Activated T-cell treated with anti-CD3 and anti-CD28 coated beads, Interleukin-2, amount 50 U/mL, for 72 hours (primary cell): Measurements from ENCODE around the gene EPHB2. TPM values are rescaled to one million over a fixed set of nuclear protein-coding genes. Genes with fewer than 3 reads are reported as not detected.
"Not testable (repeated sequence)": the region's sequence is repeated elsewhere in the genome, so short reads cannot be mapped to it uniquely, and the experiment has no call there.

Experiments
- ATAC-seq, 2 donors: fragments of 150-1000 bp; cut with Tn5 transposase; replicated peaks in 1 of 2; 2 replicates each; pipeline ENCODE4 v1.10.0; 2021; ENCODE audit warnings: moderate library complexity in 2 of 2, mild to moderate bottlenecking in 1 of 2
- DNase-seq, 2 donors: peaks; one replicate each; pipeline ENCODE4 v3.0.0; 2021 to 2022; ENCODE audit warnings: mixed read lengths in 1 of 2
- H3K27ac Mint-ChIP-seq: one replicate; pipeline ENCODE4 v1.8.0; 2022; ENCODE audit warnings: mild to moderate bottlenecking, moderate library complexity, mixed read lengths
- H3K27me3 Mint-ChIP-seq: one replicate; pipeline ENCODE4 v1.8.0; 2022; ENCODE audit warnings: low read depth, mixed read lengths
- H3K36me3 Mint-ChIP-seq, 2 donors: one replicate each; pipeline ENCODE4 v1.8.0; 2022; ENCODE audit warnings: mixed read lengths in 2 of 2, mild to moderate bottlenecking in 1 of 2; ENCODE audit not compliant: insufficient read depth in 2 of 2
- H3K4me1 Mint-ChIP-seq: one replicate; pipeline ENCODE4 v1.8.0; 2022; ENCODE audit warnings: low read depth, mixed read lengths
- H3K4me3 Mint-ChIP-seq, 2 donors: one replicate each; pipeline ENCODE4 v1.8.0; 2022; ENCODE audit warnings: mild to moderate bottlenecking in 2 of 2, mixed read lengths in 2 of 2, moderate library complexity in 2 of 2
- H3K9me3 Mint-ChIP-seq, 2 donors: one replicate each; pipeline ENCODE4 v1.8.0; 2022; ENCODE audit warnings: mixed read lengths in 2 of 2
- total RNA-seq, 2 donors: library from RNA; stranded (reverse); gene quantifications; one replicate each; pipeline ENCODE4 v1.2.3, GENCODE V29; 2022

Gene EPHB2
- total RNA-seq, 2 donors from 2014 or later: 0.22 TPM; not detected in 1

DNA sequence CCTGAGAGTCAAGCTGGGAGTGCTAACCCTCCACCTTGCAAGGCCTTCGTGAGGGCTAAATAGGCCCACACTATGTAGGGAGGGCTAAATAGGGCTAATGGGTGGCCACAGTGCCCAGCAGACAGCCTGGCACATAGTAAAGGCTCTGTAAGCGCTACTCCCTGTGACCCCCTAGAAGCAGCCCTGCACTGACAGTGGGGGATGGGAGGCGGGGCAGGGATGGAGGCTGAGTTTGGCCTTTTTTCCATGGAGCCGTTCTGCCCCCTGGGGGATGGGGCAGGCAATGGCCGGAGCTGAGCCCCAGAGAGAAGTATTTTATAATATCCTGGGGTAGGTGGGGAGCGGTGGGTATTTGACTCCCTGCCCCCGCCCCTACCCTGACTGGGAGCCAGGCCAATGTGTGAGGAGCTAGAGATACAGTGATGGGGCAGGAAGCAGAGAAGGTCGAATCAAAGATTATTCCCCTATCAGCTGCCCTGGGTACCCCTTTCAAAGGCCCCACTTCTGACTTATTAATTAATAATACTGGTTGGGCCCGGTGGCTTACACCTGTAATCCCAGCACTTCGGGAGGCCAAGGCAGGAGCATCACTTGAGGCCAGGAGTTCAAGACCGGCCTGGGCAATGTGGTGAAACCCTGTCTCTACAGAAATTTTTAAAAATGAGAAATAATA lies 219.7 kb downstream of the EPHB2 start:
- Mint-ChIP-seq H3K27ac (no peak overlapping the region), H3K27me3 (peaks cover 21% of the 10 kb centered on the region), H3K9me3 (no peaks in the 10 kb centered on the region), H3K4me3 (no peak overlapping the region), H3K36me3 (no peaks in the 10 kb centered on the region), H3K4me1 (no peaks in the 10 kb centered on the region)
- DNase-seq: peak; percentile 19 to 42
- ATAC-seq: peak; percentile 13 to 17

DNA sequence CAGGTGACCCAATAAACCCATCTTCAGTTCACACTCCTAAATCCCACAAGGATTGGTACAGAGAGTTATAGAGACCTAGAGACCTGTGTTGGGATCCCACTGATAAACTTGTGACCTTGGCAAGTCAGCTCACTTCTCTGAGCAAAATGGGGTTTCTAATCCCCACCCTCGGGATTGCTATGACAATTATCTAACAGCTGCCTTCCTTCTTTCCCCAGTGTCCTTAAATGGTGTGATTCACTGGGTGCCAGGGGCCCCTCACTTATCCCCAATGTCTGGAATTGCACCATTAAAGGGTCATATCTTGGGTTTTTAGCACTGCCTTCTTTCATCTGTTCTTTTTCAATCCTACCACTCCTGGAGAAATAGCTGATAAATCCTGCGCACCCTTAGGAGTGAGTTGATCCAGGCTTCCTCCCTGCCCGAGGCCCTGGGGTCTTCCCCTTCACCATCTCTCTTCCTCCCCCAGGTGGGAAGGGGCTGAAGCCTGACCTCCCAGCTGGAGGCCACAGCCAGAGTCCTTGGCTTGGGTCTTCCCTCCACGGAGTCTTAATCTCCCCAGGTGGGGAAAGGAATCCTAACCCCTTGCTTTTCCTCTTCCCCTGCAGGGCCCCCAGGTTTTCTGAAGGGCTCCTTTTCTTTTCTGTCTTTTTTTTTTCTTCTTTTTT lies 222.3 kb downstream of the EPHB2 start:
- H3K4me3 Mint-ChIP-seq: no peak overlapping the region
- no peak overlapping the region for H3K27ac Mint-ChIP-seq
- DNase-seq (no peak), ATAC-seq (no peak)
- H3K36me3 Mint-ChIP-seq: no peaks in the 10 kb centered on the region
- no peaks in the 10 kb centered on the region for H3K9me3 Mint-ChIP-seq
- H3K4me1 Mint-ChIP-seq: no peaks in the 10 kb centered on the region
- H3K27me3 Mint-ChIP-seq: peaks cover 21% of the 10 kb centered on the region

DNA sequence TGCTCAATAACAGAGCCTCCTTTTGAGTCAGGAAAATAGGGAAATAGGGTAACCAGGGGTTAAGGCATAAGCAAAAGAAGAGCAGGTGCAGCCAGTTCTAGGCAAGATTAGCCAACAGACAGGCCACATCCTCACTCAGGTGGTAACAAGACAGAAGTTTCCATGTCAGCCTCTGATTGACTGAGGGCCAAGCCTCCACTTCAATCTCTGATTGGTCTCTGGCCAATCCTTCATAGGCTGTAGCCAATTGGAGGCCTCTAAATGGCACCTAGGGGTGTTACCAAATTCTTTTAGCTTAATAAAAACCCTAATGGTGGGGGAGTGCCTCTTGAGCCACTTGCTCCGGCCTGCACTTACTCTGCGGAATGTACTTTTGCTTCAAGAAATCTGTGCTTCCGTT lies 224.8 kb downstream of the EPHB2 start:
- Mint-ChIP-seq H3K36me3 (peaks cover 3 to 4% of the 10 kb centered on the region in 2 donors), H3K9me3 (peaks cover 0 to 3% of the 10 kb centered on the region in 2 donors), H3K4me3 (no peak overlapping the region), H3K27ac (no peak overlapping the region), H3K4me1 (no peaks in the 10 kb centered on the region), H3K27me3 (peaks cover 5% of the 10 kb centered on the region)
- ATAC-seq: no peak
- no peak for DNase-seq

DNA sequence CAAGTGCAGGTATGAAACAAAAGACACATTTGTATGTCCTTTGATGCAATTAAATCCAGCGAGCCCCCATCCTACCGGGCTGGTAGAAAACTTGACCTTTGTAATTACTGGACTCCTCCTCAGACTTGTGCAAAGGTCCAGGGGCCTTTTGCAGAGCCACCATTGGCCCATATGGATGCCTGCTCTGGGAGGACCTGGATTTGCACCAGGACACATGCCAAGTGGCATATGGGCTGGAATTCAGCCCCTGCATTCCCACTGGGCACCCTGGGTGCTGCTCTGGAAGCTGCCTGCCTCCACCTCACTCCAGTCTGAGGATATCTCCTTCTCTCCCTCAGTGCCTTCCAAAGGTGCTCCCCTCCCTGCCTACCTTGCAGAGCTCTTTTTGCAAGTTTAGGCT lies 226.0 kb downstream of the EPHB2 start:
- Mint-ChIP-seq H3K27me3 (peaks cover 5% of the 10 kb centered on the region), H3K4me3 (no peak overlapping the region), H3K27ac (no peak overlapping the region), H3K36me3 (peaks cover 3 to 5% of the 10 kb centered on the region in 2 donors), H3K4me1 (no peaks in the 10 kb centered on the region), H3K9me3 (peaks cover 0 to 3% of the 10 kb centered on the region in 2 donors)
- ATAC-seq: no peak
- DNase-seq: no peak

DNA sequence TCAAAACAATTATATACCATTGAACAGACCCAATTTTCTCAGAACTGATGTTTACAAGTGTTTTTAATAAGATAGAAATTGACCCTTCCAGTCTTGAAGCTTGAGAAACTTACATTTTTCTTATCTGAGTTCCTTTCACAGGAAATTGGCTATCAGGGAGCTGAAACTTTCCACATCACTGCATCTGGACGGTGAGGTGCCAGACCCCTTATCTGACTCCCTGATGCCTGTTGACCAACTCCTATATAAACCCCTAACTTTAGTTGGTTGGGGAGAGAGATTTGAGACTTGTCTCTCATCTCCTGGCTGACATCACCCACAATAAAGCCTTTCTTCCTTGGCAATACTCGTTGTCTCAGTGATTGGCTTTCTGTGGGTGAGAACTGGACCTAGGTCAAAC lies 230.6 kb downstream of the EPHB2 start:
- peaks cover 0 to 3% of the 10 kb centered on the region in 2 donors for H3K9me3 Mint-ChIP-seq
- ATAC-seq (no peak), DNase-seq (no peak)
- no peak overlapping the region for H3K27ac Mint-ChIP-seq
- peaks cover 7% of the 10 kb centered on the region for H3K27me3 Mint-ChIP-seq
- H3K4me3 Mint-ChIP-seq: no peak overlapping the region
- H3K36me3 Mint-ChIP-seq: peaks cover 3 to 5% of the 10 kb centered on the region in 2 donors
- H3K4me1 Mint-ChIP-seq: no peaks in the 10 kb centered on the region

DNA sequence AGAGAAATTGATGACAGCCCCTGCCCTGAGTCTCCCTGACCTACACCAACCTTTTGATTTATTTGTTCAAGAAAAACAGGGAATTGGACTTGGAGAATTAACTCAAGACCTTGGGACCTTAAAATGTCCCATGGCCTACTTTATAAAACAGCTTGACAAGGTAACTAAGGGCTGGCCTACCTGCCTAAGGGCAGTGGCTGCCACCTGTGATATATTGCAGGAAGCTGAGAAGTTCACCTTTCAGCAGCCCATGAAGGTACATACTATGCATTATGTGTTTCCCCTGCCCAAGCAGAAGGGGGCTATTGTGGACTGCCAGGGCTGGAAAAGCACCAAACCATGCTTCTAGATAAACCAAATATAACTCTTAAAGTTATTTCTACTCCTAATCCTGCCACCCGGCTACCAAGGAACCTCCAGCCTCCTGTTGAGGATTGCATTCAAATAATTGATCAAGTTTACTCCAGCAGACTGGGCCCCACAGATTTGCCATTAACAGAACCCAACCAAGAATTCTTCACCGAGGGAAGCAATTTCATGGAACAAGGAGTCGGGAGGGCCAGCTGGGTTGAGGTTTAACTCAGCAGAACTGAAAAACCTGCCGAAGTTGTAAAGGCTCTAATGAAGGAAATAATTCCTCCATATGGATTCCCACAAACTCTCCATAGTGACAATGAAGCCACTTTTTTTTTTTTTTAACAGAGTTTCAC lies 233.9 kb downstream of the EPHB2 start:
- peaks cover 0 to 3% of the 10 kb centered on the region in 2 donors for H3K9me3 Mint-ChIP-seq
- DNase-seq (no peak), ATAC-seq (no peak)
- no peaks in the 10 kb centered on the region for H3K4me1 Mint-ChIP-seq
- peaks cover 3 to 5% of the 10 kb centered on the region in 2 donors for H3K36me3 Mint-ChIP-seq
- no peak overlapping the region for H3K27ac Mint-ChIP-seq
- peaks cover 19% of the 10 kb centered on the region for H3K27me3 Mint-ChIP-seq
- H3K4me3 Mint-ChIP-seq: no peak overlapping the region

DNA sequence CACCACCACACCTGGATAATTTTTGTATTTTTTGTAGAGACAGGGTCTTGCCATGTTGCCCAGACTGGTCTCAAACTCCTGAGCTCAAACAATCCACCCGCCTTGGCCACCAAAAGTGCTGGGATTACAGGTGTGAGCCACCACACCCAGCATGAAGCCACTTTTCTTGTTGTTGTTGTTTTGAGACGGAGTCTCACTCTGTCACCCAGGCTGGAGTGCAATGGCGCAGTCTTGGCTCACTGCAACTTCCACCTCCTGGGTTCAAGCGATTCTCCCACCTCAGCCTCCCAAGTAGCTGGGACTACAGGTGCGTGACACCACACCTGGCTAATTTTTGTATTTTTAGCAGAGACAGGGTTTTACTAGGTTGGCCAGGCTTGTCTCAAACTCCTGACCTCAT lies 234.5 kb downstream of the EPHB2 start:
- not testable (repeated sequence) for H3K27ac Mint-ChIP-seq, ATAC-seq, DNase-seq, H3K4me3 Mint-ChIP-seq, H3K9me3 Mint-ChIP-seq, H3K36me3 Mint-ChIP-seq, H3K4me1 Mint-ChIP-seq
- peaks cover 25% of the 10 kb centered on the region for H3K27me3 Mint-ChIP-seq

DNA sequence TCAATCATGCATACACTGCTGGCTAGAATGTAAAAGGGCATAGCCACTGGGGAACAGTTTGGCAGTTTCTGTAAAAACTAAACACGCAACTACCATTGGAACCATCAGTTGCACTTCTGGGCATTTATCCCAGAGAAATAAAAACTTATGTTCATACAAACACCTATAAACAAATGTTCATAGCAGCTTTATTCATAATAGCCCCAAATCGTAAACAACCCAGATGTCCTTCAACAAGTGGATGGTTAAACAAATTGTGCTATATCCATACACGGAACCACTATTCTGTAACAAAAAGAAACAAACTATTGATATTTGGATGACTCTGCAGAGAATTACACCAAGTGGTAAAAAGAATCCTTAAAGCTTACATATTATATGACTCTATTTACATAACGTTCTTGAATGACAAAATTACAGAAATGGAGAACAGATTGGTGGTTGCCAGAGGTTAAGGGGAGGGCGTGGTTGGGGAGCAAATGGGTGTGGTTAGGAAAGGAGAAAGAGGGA lies 239.2 kb downstream of the EPHB2 start:
- no peak for DNase-seq
- H3K36me3 Mint-ChIP-seq: no peaks in the 10 kb centered on the region

DNA sequence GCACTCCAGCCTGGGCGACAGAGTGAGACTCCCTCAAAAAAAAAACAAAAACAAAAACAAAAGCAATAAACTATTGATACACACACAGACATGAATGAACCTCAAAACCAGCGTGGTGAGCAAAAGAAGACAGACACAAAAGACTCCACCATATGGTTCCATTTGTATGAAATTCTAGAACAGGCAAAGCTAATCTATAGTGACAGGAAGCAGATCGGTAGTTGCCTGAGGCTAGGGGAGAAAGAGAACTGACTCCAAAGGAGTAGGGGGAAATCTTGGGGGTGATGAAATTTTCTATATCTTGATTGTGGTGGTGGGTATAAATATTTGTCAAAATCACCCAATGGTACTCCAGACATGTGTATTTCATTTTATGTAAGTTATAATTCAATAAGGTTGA lies 241.2 kb downstream of the EPHB2 start:
- Mint-ChIP-seq H3K4me1 (no peaks in the 10 kb centered on the region), H3K9me3 (no peaks in the 10 kb centered on the region), H3K36me3 (no peaks in the 10 kb centered on the region), H3K4me3 (no peak overlapping the region), H3K27ac (no peak overlapping the region), H3K27me3 (peaks cover 36% of the 10 kb centered on the region)
- ATAC-seq: no peak
- no peak for DNase-seq

More for the DNA sequence above, 239.2 kb downstream of the EPHB2 start:
- no peak for ATAC-seq
- no peaks in the 10 kb centered on the region for H3K9me3 Mint-ChIP-seq
- no peak overlapping the region for H3K27ac Mint-ChIP-seq
- no peaks in the 10 kb centered on the region for H3K4me1 Mint-ChIP-seq
- peaks cover 36% of the 10 kb centered on the region for H3K27me3 Mint-ChIP-seq
- H3K4me3 Mint-ChIP-seq: no peak overlapping the region

DNA sequence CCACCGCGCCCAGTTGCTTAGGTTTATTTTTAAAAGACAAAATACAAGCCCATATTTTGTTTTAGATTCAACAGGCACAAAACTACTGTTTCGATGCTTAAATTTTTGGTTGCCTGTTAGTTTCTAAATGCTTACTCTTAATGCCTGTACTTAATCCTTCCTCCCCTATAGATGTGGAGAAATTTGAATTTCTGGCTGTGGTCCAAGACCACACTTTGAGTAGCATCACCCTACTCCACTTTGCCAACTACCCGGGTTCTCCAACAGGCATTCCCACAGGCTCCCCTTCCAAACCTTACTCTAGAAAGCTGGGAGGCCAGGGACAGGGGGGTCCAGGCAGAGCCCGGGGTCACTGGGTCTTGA lies 242.0 kb downstream of the EPHB2 start:
- ATAC-seq: no peak

DNA sequence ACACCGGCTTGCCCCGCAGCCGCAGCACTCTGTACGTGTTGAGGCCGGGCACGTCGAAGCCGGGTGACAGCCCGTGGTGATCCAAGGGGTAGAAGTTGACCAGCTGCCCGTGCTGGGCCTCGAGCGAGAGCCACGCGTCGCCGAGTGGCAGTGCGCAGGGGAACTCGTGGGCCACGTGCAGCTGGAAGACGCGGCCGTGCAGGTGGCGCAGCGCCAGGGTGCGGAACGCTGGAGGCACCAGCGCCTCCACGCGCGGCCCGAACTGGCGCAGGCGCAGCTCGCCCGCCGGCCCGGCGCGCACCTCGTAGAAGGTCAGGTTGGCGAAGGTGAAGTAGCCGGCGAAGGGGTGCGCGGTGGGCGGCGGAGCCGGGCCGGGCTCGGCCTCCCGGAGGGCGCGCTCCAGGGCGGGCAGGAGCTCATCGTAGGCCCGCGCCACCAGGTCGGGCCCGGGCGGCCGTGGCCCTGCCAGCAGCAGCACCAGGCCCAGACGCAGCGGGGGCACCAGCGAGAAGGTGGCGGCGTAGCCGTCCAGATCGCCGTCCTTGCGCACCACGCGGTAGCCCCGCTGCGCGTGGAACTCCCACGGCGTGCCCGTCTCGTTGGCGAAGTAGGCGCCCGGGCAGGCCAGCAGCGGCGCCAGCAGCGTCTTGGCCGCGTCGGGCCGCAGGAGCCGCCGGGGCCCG lies 242.6 kb downstream of the EPHB2 start:
- DNase-seq: no peak
- H3K9me3 Mint-ChIP-seq: no peaks in the 10 kb centered on the region
- no peak for ATAC-seq
- no peak overlapping the region for H3K27ac Mint-ChIP-seq
- H3K4me3 Mint-ChIP-seq: no peak overlapping the region
- H3K27me3 Mint-ChIP-seq: peaks cover 37% of the 10 kb centered on the region
- no peaks in the 10 kb centered on the region for H3K36me3 Mint-ChIP-seq
- no peaks in the 10 kb centered on the region for H3K4me1 Mint-ChIP-seq

More for the DNA sequence above, 242.0 kb downstream of the EPHB2 start:
- H3K9me3 Mint-ChIP-seq: no peaks in the 10 kb centered on the region
- H3K36me3 Mint-ChIP-seq: no peaks in the 10 kb centered on the region
- peaks cover 40% of the 10 kb centered on the region for H3K27me3 Mint-ChIP-seq
- no peak overlapping the region for H3K27ac Mint-ChIP-seq
- no peak overlapping the region for H3K4me3 Mint-ChIP-seq
- no peak for DNase-seq
- H3K4me1 Mint-ChIP-seq: no peaks in the 10 kb centered on the region

DNA sequence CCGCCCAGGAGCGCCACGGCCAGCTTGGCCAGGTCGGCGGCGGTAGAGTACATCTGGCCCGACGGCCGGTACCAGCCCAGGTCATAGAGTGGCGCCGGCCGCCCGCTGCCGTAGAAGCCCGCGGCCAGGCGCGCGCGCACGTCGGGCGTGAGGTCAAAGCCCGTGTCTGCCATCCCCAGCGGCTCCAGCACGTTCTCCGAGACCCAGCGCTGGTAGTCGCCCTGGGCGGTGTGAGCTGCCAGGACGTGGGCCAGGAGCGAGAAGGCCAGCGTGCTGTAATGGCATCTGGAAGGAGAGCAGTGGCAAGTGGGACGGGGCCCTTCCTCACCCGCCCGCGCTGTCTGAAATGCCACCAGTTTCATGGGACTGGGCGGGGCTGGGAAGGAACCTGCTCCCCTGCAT lies 243.1 kb downstream of the EPHB2 start:
- no peaks in the 10 kb centered on the region for H3K4me1 Mint-ChIP-seq
- H3K27me3 Mint-ChIP-seq: peaks cover 32% of the 10 kb centered on the region
- no peaks in the 10 kb centered on the region for H3K9me3 Mint-ChIP-seq
- no peaks in the 10 kb centered on the region for H3K36me3 Mint-ChIP-seq
- DNase-seq: no peak
- ATAC-seq: no peak
- no peak overlapping the region for H3K27ac Mint-ChIP-seq
- H3K4me3 Mint-ChIP-seq: no peak overlapping the region

DNA sequence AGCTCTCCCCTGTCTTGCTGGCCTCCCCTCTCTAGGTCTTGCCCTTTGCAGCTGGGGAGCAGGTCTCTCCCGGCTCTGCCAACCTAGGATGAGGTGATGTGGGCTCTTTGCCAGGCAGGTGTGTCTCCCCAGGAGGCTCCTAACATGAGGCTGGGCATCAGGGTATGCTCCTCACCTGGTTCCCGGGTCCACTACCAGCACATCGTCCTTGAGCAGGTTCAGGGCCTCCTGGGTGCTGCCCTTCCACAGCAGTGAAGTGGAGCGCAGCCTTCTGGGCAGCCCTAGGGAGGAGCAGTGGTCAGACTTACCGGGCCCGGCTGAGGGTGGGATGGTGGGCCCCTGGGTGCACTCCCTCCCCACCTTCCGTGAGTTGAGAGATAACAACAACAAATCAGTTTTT lies 244.5 kb downstream of the EPHB2 start:
- ATAC-seq (no peak), DNase-seq (no peak)
- no peaks in the 10 kb centered on the region for H3K9me3 Mint-ChIP-seq
- peaks cover 23% of the 10 kb centered on the region for H3K27me3 Mint-ChIP-seq
- H3K27ac Mint-ChIP-seq: no peak overlapping the region
- no peaks in the 10 kb centered on the region for H3K36me3 Mint-ChIP-seq
- no peak overlapping the region for H3K4me3 Mint-ChIP-seq
- H3K4me1 Mint-ChIP-seq: no peaks in the 10 kb centered on the region
